ENCODE results near the gene CGREF1. TPM values are rescaled to one million over a fixed set of nuclear protein-coding genes. Genes with fewer than 3 reads are reported as not detected.
A peak's percentile ranks its signal among the peaks of the same experiment; 100 is the strongest.

The CGREF1 gene
- total RNA-seq, 2 experiments from 2014 or later, result not detected

- POLR2A ChIA-PET, result interaction anchor here (0.6 to 1.5 kb wide), 3 partner anchors 184 to 340 kb away, joined by 3 to 5 read pairs (median 4); no protein-coding TSS in a partner anchor
- no peak for DNase-seq (ENCODE audit: low spot score)
- CTCF ChIA-PET (ENCODE audit: unreplicated experiment), result interaction anchor here (0.6 to 0.8 kb wide), 2 partner anchors 213 to 214 kb away, joined by 3 read pairs; no protein-coding TSS in a partner anchor
- Histone ChIP-seq H4K20me1 (ENCODE audit: insufficient read depth, low read length) (no peaks in the 10 kb centered on the region), H3K36me3 (ENCODE audit: insufficient read depth, low read length) (no peaks in the 10 kb centered on the region), H3K4me3 (ENCODE audit: low read depth, low read length, poor library complexity, severe bottlenecking) (peak overlapping the region; percentile 73), H3K4me2 (ENCODE audit: low read length) (peak overlapping the region; percentile 99), H3K79me2 (ENCODE audit: insufficient read depth, low read depth, low read length) (no peaks in the 10 kb centered on the region), H3K4me1 (ENCODE audit: insufficient read depth, low read length, poor library complexity, severe bottlenecking) (peaks cover 35% of the 10 kb centered on the region), H2AFZ (ENCODE audit: low read length) (no peak overlapping the region), H3K27ac (ENCODE audit: low read depth, low read length, poor library complexity, severe bottlenecking) (no peak overlapping the region), H3K9me2 (ENCODE audit: insufficient read depth, low read length) (no peaks in the 10 kb centered on the region), H3K9me3 (ENCODE audit: low read length) (no peaks in the 10 kb centered on the region)
- TF ChIP-seq EZH2phosphoT487 (IDR thresholded peaks at IDR 0.05; ENCODE audit: borderline replicate concordance, low read depth, low read length) (no peak), CTCF (conservative IDR thresholded peaks at IDR 0.05; ENCODE audit: low read length) (no peak)
- intact Hi-C loops (cut with micrococcal nuclease; ENCODE audit: unreplicated experiment), result no loop called here
- BruUV-seq (replicated peaks), result no TSS peak
Observed at GRCh38 chr2:27088634-27089033, 30.3 kb downstream of the CGREF1 start.

GRCh38 chr2:27087823-27088410 lies 31.0 kb downstream of the CGREF1 start:
- peak overlapping the region; percentile 73 for H3K4me3 ChIP-seq (ENCODE audit: low read depth, low read length, poor library complexity, severe bottlenecking)
- H3K9me3 ChIP-seq (ENCODE audit: low read length), result no peaks in the 10 kb centered on the region
- POLR2A ChIA-PET, result interaction anchor here (0.6 to 2.0 kb wide), 13 partner anchors 8 to 341 kb away, joined by 3 to 9 read pairs (median 3); partner anchors contain the start of gene AGBL5
- H3K4me2 ChIP-seq (ENCODE audit: low read length), result peak overlapping the region; percentile 99
- H4K20me1 ChIP-seq (ENCODE audit: insufficient read depth, low read length), result no peaks in the 10 kb centered on the region
- H3K79me2 ChIP-seq (ENCODE audit: insufficient read depth, low read depth, low read length), result no peaks in the 10 kb centered on the region
- TF ChIP-seq CTCF (conservative IDR thresholded peaks at IDR 0.05; ENCODE audit: low read length), result no peak
- no peak for TF ChIP-seq EZH2phosphoT487 (IDR thresholded peaks at IDR 0.05; ENCODE audit: borderline replicate concordance, low read depth, low read length)
- CTCF ChIA-PET (ENCODE audit: unreplicated experiment), result interaction anchor here (1.1 to 1.5 kb wide), 4 partner anchors 8 to 37 kb away, joined by 3 to 5 read pairs (median 4); no protein-coding TSS in a partner anchor
- no peak overlapping the region for H2AFZ ChIP-seq (ENCODE audit: low read length)
- H3K27ac ChIP-seq (ENCODE audit: low read depth, low read length, poor library complexity, severe bottlenecking), result no peak overlapping the region
- no peak for DNase-seq (ENCODE audit: low spot score)
- H3K9me2 ChIP-seq (ENCODE audit: insufficient read depth, low read length), result no peaks in the 10 kb centered on the region
- H3K4me1 ChIP-seq (ENCODE audit: insufficient read depth, low read length, poor library complexity, severe bottlenecking), result peaks cover 35% of the 10 kb centered on the region
- BruUV-seq (replicated peaks), result no TSS peak
- intact Hi-C loops (cut with micrococcal nuclease; ENCODE audit: unreplicated experiment), result loop anchor here (2.0 kb wide), 2 partner anchors 55 to 127 kb away; partner anchors contain the start of gene TMEM214
- no peaks in the 10 kb centered on the region for H3K36me3 ChIP-seq (ENCODE audit: insufficient read depth, low read length)
